WI38 (cell line): Measurements from ENCODE around the gene NCAM2.

ENCODE experiments used
- H3K4me3 ChIP-seq: 2 replicates; pipeline ENCODE4 v1.5.1; 2011; ENCODE audit warnings: low read depth, mild to moderate bottlenecking, control low read depth, low read length
- TF ChIP-seq, protein P1 (sequence below): IDR thresholded peaks from 2 replicates; pipeline ENCODE4 v1.5.1; 2012; ENCODE audit warnings: low read depth, mild to moderate bottlenecking, control low read depth, low read length

NCAM2 gene

GRCh38 chr21:21097466-21097865 lies 99.3 kb downstream of the NCAM2 start:
- TF ChIP-seq, protein P1, sequence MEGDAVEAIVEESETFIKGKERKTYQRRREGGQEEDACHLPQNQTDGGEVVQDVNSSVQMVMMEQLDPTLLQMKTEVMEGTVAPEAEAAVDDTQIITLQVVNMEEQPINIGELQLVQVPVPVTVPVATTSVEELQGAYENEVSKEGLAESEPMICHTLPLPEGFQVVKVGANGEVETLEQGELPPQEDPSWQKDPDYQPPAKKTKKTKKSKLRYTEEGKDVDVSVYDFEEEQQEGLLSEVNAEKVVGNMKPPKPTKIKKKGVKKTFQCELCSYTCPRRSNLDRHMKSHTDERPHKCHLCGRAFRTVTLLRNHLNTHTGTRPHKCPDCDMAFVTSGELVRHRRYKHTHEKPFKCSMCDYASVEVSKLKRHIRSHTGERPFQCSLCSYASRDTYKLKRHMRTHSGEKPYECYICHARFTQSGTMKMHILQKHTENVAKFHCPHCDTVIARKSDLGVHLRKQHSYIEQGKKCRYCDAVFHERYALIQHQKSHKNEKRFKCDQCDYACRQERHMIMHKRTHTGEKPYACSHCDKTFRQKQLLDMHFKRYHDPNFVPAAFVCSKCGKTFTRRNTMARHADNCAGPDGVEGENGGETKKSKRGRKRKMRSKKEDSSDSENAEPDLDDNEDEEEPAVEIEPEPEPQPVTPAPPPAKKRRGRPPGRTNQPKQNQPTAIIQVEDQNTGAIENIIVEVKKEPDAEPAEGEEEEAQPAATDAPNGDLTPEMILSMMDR = no peak
- no peak overlapping the region for H3K4me3 ChIP-seq

- TF ChIP-seq, protein P1 = no peak
- no peak overlapping the region for H3K4me3 ChIP-seq
Measured at GRCh38 chr21:21101911-21102310, 103.7 kb downstream of the NCAM2 start.

GRCh38 chr21:21102896-21103295 lies 104.7 kb downstream of the NCAM2 start:
- TF ChIP-seq, protein P1 = no peak
- no peak overlapping the region for H3K4me3 ChIP-seq

- H3K4me3 ChIP-seq = no peak overlapping the region
- TF ChIP-seq, protein P1 = no peak
Measured at GRCh38 chr21:21103692-21104091, 105.5 kb downstream of the NCAM2 start.

- no peak overlapping the region for H3K4me3 ChIP-seq
- TF ChIP-seq, protein P1 = no peak
Measured at GRCh38 chr21:21109736-21110135, 111.5 kb downstream of the NCAM2 start.

GRCh38 chr21:21111309-21111920 lies 113.2 kb downstream of the NCAM2 start:
- H3K4me3 ChIP-seq = no peak overlapping the region
- TF ChIP-seq, protein P1 = no peak

- H3K4me3 ChIP-seq = no peak overlapping the region
- TF ChIP-seq, protein P1 = no peak
Measured at GRCh38 chr21:21114461-21114860, 116.3 kb downstream of the NCAM2 start.
